GM12872 (cell line): ENCODE data around the gene TSHZ2.

Source experiments
- CTCF ChIP-seq: IDR thresholded peaks from 3 replicates; pipeline ENCODE4 v1.5.1; 2011; ENCODE audit warnings: low read depth, mild to moderate bottlenecking, low read length, moderate library complexity; ENCODE audit not compliant: insufficient read depth

TSHZ2 gene

GRCh38 chr20:53298260-53298659 is 326.1 kb downstream of the TSHZ2 start:
- no peak for TF ChIP-seq CTCF

GRCh38 chr20:53298911-53299310 is 326.8 kb downstream of the TSHZ2 start:
- no peak for TF ChIP-seq CTCF

- TF ChIP-seq CTCF: no peak
These were observed 327.7 kb downstream of the TSHZ2 start for GRCh38 chr20:53299831-53300230.

GRCh38 chr20:53301869-53302268 is 329.7 kb downstream of the TSHZ2 start:
- no peak for TF ChIP-seq CTCF

- no peak for TF ChIP-seq CTCF
These were observed 330.7 kb downstream of the TSHZ2 start for GRCh38 chr20:53302695-53303412.

GRCh38 chr20:53303413-53303760 is 331.2 kb downstream of the TSHZ2 start:
- TF ChIP-seq CTCF: no peak

- TF ChIP-seq CTCF: no peak
These were observed 332.0 kb downstream of the TSHZ2 start for GRCh38 chr20:53304146-53304545.

GRCh38 chr20:53306192-53306805 is 334.1 kb downstream of the TSHZ2 start:
- TF ChIP-seq CTCF: no peak
